H7 (cell line): Measurements from ENCODE around the gene COL5A2. TPM values are rescaled to one million over a fixed set of nuclear protein-coding genes. Genes with fewer than 3 reads are reported as not detected.

Experiments used
- DNase-seq: peaks from one replicate; pipeline ENCODE4 v3.0.0; 2012
- H3K27me3 ChIP-seq: 2 replicates; pipeline ENCODE4 v1.6.0; 2011; ENCODE audit warnings: mild to moderate bottlenecking, low read length; ENCODE audit not compliant: control insufficient read depth, insufficient read depth
- H3K36me3 ChIP-seq: replicated peaks from 2 replicates; pipeline ENCODE4 v1.5.1; 2011; ENCODE audit warnings: low read length; ENCODE audit not compliant: control insufficient read depth, insufficient read depth
- H3K4me3 ChIP-seq: 2 replicates; pipeline ENCODE4 v1.5.1; 2011; ENCODE audit warnings: low read depth, mild to moderate bottlenecking, control low read depth, low read length, moderate library complexity; ENCODE audit not compliant: insufficient read depth
- total RNA-seq: library from RNA; depleted of rRNA; stranded (reverse); fragments of >200 nt; shearing (Covaris generic); gene quantifications from 2 replicates; pipeline ENCODE4 v1.2.3, GENCODE V29; 2014

The COL5A2 gene
- total RNA-seq, 1 experiment from 2014 or later: 149 TPM

GRCh38 chr2:189083606-189084005 lies 96.0 kb downstream of the COL5A2 start:
- DNase-seq: no peak
- H3K27me3 ChIP-seq: no peaks in the 10 kb centered on the region
- H3K4me3 ChIP-seq: no peak overlapping the region
- no peaks in the 10 kb centered on the region; the same call in 1 of the 2 replicates for H3K36me3 ChIP-seq

GRCh38 chr2:189083106-189083505 lies 96.5 kb downstream of the COL5A2 start:
- no peak for DNase-seq
- no peaks in the 10 kb centered on the region for H3K27me3 ChIP-seq
- H3K36me3 ChIP-seq: no peaks in the 10 kb centered on the region; the same call in 1 of the 2 replicates
- no peak overlapping the region for H3K4me3 ChIP-seq

DNA sequence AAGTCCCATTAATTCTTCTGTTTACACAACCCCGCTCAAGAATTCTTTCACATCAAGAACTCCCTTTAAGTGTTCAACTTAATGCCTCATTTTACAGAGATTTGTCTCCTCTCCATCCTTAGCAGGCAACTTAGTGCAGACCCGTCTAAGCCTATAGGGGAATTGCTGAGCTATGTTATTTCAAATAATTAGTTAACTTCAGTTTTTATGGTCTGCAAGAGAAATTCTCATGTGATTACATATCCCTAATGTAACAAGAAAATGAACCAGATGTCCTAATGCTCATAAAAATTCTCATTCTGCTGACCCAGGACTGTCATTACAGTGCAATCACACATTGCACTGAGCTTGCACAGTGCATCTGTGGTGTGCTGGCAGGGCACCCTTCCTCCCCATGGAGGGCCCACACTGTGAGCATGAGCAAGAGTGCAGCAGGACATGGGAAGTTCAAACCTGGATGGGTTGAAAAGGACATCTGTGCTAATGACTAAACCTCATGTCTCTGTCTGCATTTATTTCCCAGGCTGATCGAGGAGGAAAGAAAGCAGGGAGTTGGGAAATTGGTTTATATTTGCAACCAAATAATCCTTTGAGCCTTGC lies 97.1 kb downstream of the COL5A2 start:
- no peak overlapping the region for H3K4me3 ChIP-seq
- H3K36me3 ChIP-seq: no peaks in the 10 kb centered on the region; the same call in 1 of the 2 replicates
- DNase-seq: no peak
- no peaks in the 10 kb centered on the region for H3K27me3 ChIP-seq

DNA sequence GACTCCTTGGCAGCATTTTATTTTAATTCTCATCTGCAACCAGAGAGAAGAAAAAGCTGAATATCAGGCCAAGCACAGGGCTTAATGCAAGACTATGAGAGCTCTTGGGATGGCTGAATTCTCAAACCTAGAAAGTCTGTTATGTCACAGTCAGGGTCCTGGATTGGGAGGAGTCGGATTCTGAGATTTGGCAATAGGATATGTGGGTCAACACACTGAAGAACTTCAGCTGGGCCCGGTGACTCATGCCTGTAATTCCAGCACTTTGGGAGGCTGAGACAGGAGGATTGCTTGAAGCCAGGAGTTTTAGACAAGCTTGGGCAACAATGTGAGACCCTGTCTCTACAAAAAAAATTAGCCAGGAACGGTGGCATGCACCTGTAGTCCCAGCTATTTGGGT lies 103.0 kb downstream of the COL5A2 start:
- no peak overlapping the region for H3K4me3 ChIP-seq
- no peaks in the 10 kb centered on the region for H3K27me3 ChIP-seq
- H3K36me3 ChIP-seq: no peaks in the 10 kb centered on the region
- no peak for DNase-seq

GRCh38 chr2:189076120-189076519 lies 103.4 kb downstream of the COL5A2 start:
- no peak for DNase-seq
- Histone ChIP-seq H3K27me3 (no peaks in the 10 kb centered on the region), H3K4me3 (no peak overlapping the region), H3K36me3 (no peaks in the 10 kb centered on the region)

DNA sequence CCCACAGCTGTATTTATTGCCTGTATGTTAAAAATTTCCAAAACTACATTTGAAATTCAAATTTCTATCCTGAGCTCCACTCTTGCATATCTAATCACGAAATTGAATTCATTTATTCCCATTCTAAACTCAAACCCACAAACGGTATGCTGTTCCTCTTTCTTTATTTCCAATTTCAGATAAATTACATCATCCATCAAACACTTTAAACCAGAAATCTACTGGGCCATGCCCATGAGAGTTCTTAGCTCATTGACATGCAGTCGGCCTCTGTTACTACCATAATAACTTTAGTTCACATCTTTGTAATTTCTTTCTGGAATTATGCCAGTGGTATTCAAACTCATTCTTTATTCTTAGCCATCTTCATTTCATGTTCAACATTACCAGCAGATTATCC lies 105.1 kb downstream of the COL5A2 start:
- no peak overlapping the region for H3K4me3 ChIP-seq
- DNase-seq: no peak
- H3K27me3 ChIP-seq: no peaks in the 10 kb centered on the region
- H3K36me3 ChIP-seq: no peaks in the 10 kb centered on the region

DNA sequence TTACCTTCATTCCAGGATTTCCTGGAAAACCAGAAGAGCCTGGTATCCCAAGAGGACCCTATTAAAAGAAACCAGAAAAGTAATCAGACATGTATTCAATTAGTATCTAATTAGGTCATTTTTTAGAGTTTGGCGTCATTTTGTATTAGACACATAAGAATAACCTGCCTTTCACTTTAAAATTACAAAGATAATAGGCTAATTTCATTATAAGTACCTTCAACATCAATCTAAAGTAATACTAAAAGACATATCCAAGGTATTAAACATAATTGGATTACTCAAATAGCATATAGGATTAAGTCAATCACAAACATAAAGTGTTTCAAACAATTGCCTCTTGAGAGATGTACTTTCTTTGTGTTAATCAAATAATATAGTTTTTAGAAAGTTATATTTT lies 107.5 kb downstream of the COL5A2 start:
- no peaks in the 10 kb centered on the region for H3K36me3 ChIP-seq
- H3K27me3 ChIP-seq: no peaks in the 10 kb centered on the region
- H3K4me3 ChIP-seq: no peak overlapping the region
- no peak for DNase-seq

GRCh38 chr2:189069855-189070619 lies 109.5 kb downstream of the COL5A2 start:
- Histone ChIP-seq H3K36me3 (no peaks in the 10 kb centered on the region), H3K4me3 (no peak overlapping the region), H3K27me3 (no peaks in the 10 kb centered on the region)
- DNase-seq: no peak

GRCh38 chr2:189066037-189066436 lies 113.5 kb downstream of the COL5A2 start:
- no peaks in the 10 kb centered on the region for H3K36me3 ChIP-seq
- no peaks in the 10 kb centered on the region for H3K27me3 ChIP-seq
- DNase-seq: no peak
- H3K4me3 ChIP-seq: no peak overlapping the region

GRCh38 chr2:189060096-189060642 lies 119.4 kb downstream of the COL5A2 start:
- DNase-seq: no peak
- H3K36me3 ChIP-seq: no peaks in the 10 kb centered on the region
- H3K4me3 ChIP-seq: no peak overlapping the region
- no peaks in the 10 kb centered on the region for H3K27me3 ChIP-seq

GRCh38 chr2:189057316-189057715 lies 122.2 kb downstream of the COL5A2 start:
- Histone ChIP-seq H3K36me3 (no peaks in the 10 kb centered on the region; the same call in 1 of the 2 replicates), H3K4me3 (no peak overlapping the region), H3K27me3 (no peaks in the 10 kb centered on the region)
- DNase-seq: no peak

- DNase-seq: no peak
- no peak overlapping the region for H3K4me3 ChIP-seq
- no peaks in the 10 kb centered on the region for H3K27me3 ChIP-seq
- H3K36me3 ChIP-seq: no peaks in the 10 kb centered on the region; the same call in 1 of the 2 replicates
Observed at GRCh38 chr2:189056200-189057106, 123.1 kb downstream of the COL5A2 start.

DNA sequence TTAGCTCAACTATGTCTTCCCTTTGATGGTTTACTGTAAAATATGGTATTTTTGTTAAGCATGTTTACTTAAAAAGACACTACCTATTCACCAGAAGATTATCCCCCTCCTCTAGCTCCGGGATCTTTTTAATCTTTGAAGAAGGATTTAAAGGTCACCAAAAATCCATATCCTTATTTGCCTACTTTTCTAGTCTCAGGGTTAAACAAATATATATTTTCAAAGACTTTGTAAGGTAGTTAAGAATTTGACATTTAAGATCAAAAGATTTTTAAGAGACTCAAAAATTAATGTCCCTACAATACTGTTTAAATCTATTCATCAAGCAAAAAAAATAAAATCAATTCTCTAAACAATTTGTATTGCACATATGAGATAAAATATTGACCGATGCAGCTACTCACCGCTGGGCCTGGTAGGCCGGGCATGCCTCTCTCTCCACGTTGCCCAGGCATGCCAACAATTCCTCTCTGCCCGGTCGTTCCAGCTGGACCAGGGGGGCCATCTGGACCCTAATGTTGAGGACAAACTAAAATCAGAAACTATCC lies 129.3 kb downstream of the COL5A2 start:
- no peaks in the 10 kb centered on the region for H3K27me3 ChIP-seq
- no peak for DNase-seq
- H3K36me3 ChIP-seq: no peaks in the 10 kb centered on the region; the same call in 1 of the 2 replicates
- H3K4me3 ChIP-seq: no peak overlapping the region

DNA sequence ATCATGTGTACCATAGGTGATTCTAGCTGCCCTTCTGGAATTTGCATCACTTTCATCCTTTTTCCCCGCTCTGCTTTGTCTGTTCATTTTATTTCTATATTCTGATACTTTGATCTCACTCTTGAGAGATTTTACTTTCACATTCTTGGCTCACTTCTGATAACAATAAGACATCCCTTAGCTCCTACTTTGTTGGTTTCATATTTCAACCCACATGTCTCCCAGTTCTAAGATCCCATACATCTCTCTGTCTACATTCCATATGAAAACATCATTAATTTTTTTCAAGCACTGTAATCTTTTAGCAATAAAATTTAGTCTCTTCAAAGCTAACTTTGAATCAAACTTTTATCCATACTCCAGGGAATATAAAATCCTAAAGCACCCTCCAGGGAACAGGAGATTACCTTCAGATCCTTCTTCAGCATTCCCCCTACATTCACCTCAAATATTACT lies 129.8 kb downstream of the COL5A2 start:
- no peaks in the 10 kb centered on the region; the same call in 1 of the 2 replicates for H3K36me3 ChIP-seq
- no peaks in the 10 kb centered on the region for H3K27me3 ChIP-seq
- DNase-seq: no peak
- no peak overlapping the region for H3K4me3 ChIP-seq
